Measurements from ENCODE around the gene NUAK2.

- no peak for TF ChIP-seq ELF4 (IDR thresholded peaks at IDR 0.05)
- TF ChIP-seq CTBP1 (IDR thresholded peaks at IDR 0.05; ENCODE audit: borderline replicate concordance): no peak
- no peak for TF ChIP-seq L3MBTL2 (conservative IDR thresholded peaks at IDR 0.05)
- TF ChIP-seq SP1 (IDR thresholded peaks at IDR 0.05): no peak
- no peak for TF ChIP-seq FOXA1 (IDR thresholded peaks at IDR 0.05)
- no peak for TF ChIP-seq FOXK2 (IDR thresholded peaks at IDR 0.05)
- no peak for TF ChIP-seq HDGF (IDR thresholded peaks at IDR 0.05; ENCODE audit: borderline replicate concordance)
- no peak for TF ChIP-seq PKNOX1 (IDR thresholded peaks at IDR 0.05)
- no peak for TF ChIP-seq TARDBP (IDR thresholded peaks at IDR 0.05)
Measured at GRCh38 chr1:205273551-205273982, 48.0 kb downstream of the NUAK2 start.

Measured in HEK293T (cell line).